Measurements from ENCODE around the gene APC.

DNA sequence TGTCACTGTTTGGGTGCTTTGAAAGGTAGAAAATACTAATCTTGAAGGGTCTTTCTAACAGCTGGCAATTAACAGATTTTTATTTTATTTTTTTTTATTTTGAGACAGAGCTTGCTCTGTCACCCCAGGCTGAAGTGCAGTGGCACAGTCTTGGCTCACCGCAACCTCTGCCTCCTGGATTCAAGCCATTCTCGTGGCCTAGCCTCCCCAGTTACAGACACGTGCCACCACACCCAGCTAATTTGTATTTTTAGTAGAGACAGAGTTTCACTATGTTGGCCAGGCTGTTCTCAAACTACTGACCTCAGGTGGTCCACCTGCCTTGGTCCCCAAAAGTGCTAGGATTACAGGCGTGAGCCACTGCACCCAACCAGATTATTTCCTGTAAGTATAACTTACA is 12.8 kb upstream of the APC start:
- no peak for TF ChIP-seq EZH2 (IDR thresholded peaks at IDR 0.05; ENCODE audit: borderline replicate concordance, low read length)
- TF ChIP-seq, protein P1, sequence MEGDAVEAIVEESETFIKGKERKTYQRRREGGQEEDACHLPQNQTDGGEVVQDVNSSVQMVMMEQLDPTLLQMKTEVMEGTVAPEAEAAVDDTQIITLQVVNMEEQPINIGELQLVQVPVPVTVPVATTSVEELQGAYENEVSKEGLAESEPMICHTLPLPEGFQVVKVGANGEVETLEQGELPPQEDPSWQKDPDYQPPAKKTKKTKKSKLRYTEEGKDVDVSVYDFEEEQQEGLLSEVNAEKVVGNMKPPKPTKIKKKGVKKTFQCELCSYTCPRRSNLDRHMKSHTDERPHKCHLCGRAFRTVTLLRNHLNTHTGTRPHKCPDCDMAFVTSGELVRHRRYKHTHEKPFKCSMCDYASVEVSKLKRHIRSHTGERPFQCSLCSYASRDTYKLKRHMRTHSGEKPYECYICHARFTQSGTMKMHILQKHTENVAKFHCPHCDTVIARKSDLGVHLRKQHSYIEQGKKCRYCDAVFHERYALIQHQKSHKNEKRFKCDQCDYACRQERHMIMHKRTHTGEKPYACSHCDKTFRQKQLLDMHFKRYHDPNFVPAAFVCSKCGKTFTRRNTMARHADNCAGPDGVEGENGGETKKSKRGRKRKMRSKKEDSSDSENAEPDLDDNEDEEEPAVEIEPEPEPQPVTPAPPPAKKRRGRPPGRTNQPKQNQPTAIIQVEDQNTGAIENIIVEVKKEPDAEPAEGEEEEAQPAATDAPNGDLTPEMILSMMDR (conservative IDR thresholded peaks at IDR 0.05 in 1 of 2, IDR thresholded peaks at IDR 0.05 in 1 of 2; ENCODE audit: extremely low read depth in 1 of 2, insufficient read depth in 1 of 2, low read depth in 1 of 2, low read length in 2 of 2), result no peak
